BLaER1 (cell line): ENCODE measurements around the gene P2RX2.

Experiments
- H3K27ac ChIP-seq: shearing (Covaris generic); formaldehyde crosslinking; 2 replicates; pipeline ENCODE4 v1.8.1; 2022
- H3K27me3 ChIP-seq: shearing (Covaris generic); formaldehyde crosslinking; 2 replicates; pipeline ENCODE4 v1.8.1; 2022
- H3K36me3 ChIP-seq: shearing (Covaris generic); formaldehyde crosslinking; 2 replicates; pipeline ENCODE4 v1.8.1; 2022
- H3K4me1 ChIP-seq: shearing (Covaris generic); formaldehyde crosslinking; 2 replicates; pipeline ENCODE4 v1.8.1; 2022
- H3K4me2 ChIP-seq: shearing (Covaris generic); formaldehyde crosslinking; 2 replicates; pipeline ENCODE4 v1.8.1; 2022
- H3K4me3 ChIP-seq: shearing (Covaris generic); formaldehyde crosslinking; 2 replicates; pipeline ENCODE4 v1.8.1; 2022
- H3K9ac ChIP-seq: shearing (Covaris generic); formaldehyde crosslinking; 2 replicates; pipeline ENCODE4 v1.8.1; 2022
- H3K9me3 ChIP-seq: shearing (Covaris generic); formaldehyde crosslinking; 2 replicates; pipeline ENCODE4 v1.8.1; 2022
- H4K20me1 ChIP-seq: shearing (Covaris generic); formaldehyde crosslinking; 2 replicates; pipeline ENCODE4 v1.8.1; 2022
- Cebpa-rat ChIP-seq: shearing (Covaris generic); IDR thresholded peaks from 2 replicates; pipeline ENCODE4 v1.8.1; 2022

P2RX2 gene

GRCh38 chr12:132617822-132618682, 524 bp upstream of the P2RX2 start:
- no peak for TF ChIP-seq Cebpa-rat
- peaks cover 4% of the 10 kb centered on the region; the same call in 1 of the 2 replicates for H3K4me1 ChIP-seq
- H3K36me3 ChIP-seq, result peaks cover 8% of the 10 kb centered on the region
- no peak overlapping the region for H3K27ac ChIP-seq
- H3K4me3 ChIP-seq, result no peak overlapping the region
- no peak overlapping the region for H3K4me2 ChIP-seq
- peaks cover 58% of the 10 kb centered on the region for H3K27me3 ChIP-seq
- peaks cover 26% of the 10 kb centered on the region for H4K20me1 ChIP-seq
- H3K9me3 ChIP-seq, result peaks cover 34% of the 10 kb centered on the region
- H3K9ac ChIP-seq, result no peak overlapping the region

GRCh38 chr12:132619071-132619385, 452 bp downstream of the P2RX2 start:
- H3K36me3 ChIP-seq, result peaks cover 18% of the 10 kb centered on the region
- peaks cover 36% of the 10 kb centered on the region for H4K20me1 ChIP-seq
- H3K4me3 ChIP-seq, result no peak overlapping the region
- H3K9me3 ChIP-seq, result peaks cover 34% of the 10 kb centered on the region
- no peak overlapping the region for H3K4me2 ChIP-seq
- TF ChIP-seq Cebpa-rat, result no peak
- H3K27ac ChIP-seq, result no peak overlapping the region
- peaks cover 4% of the 10 kb centered on the region; the same call in 1 of the 2 replicates for H3K4me1 ChIP-seq
- H3K27me3 ChIP-seq, result peaks cover 58% of the 10 kb centered on the region
- no peak overlapping the region for H3K9ac ChIP-seq

DNA sequence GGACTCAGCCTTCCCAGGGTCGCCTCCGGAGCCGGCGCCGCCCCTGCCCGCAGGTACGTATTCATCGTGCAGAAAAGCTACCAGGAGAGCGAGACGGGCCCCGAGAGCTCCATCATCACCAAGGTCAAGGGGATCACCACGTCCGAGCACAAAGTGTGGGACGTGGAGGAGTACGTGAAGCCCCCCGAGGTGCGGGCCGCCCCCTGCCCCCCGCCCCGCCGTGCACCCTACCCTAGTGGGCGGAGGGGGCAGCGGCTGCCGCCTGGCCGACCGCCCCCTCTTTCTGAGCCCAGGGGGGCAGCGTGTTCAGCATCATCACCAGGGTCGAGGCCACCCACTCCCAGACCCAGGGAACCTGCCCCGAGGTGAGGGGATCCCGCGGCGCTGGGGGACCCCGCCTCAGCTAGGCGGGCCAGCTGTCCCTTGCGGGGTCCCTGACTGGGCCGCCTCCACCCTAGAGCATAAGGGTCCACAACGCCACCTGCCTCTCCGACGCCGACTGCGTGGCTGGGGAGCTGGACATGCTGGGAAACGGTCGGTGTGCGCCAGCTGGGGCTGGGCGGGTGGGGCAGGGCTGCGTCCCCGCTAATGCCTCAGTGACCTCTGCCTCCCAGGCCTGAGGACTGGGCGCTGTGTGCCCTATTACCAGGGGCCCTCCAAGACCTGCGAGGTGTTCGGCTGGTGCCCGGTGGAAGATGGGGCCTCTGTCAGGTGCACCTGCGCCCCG, 973 bp downstream of the P2RX2 start:
- peaks cover 58% of the 10 kb centered on the region for H3K27me3 ChIP-seq
- no peak for TF ChIP-seq Cebpa-rat
- peaks cover 41% of the 10 kb centered on the region for H4K20me1 ChIP-seq
- peaks cover 34% of the 10 kb centered on the region for H3K9me3 ChIP-seq
- peaks cover 3% of the 10 kb centered on the region; the same call in 1 of the 2 replicates for H3K4me1 ChIP-seq
- H3K36me3 ChIP-seq, result peaks cover 23% of the 10 kb centered on the region
- H3K27ac ChIP-seq, result no peak overlapping the region
- H3K4me2 ChIP-seq, result no peak overlapping the region
- no peak overlapping the region for H3K9ac ChIP-seq
- H3K4me3 ChIP-seq, result no peak overlapping the region

GRCh38 chr12:132620113-132620898, 1.7 kb downstream of the P2RX2 start:
- Histone ChIP-seq H3K27me3 (peaks cover 58% of the 10 kb centered on the region), H3K36me3 (peaks cover 30% of the 10 kb centered on the region), H3K4me1 (no peaks in the 10 kb centered on the region), H4K20me1 (peaks cover 49% of the 10 kb centered on the region), H3K4me2 (no peak overlapping the region), H3K9ac (no peak overlapping the region), H3K4me3 (no peak overlapping the region), H3K9me3 (peaks cover 34% of the 10 kb centered on the region), H3K27ac (no peak overlapping the region)
- TF ChIP-seq Cebpa-rat, result no peak

GRCh38 chr12:132620899-132621656, 2.5 kb downstream of the P2RX2 start:
- Histone ChIP-seq H3K4me1 (no peaks in the 10 kb centered on the region), H3K9me3 (peaks cover 27% of the 10 kb centered on the region), H3K9ac (no peak overlapping the region), H3K36me3 (peaks cover 38% of the 10 kb centered on the region), H3K4me2 (no peak overlapping the region), H3K27ac (no peak overlapping the region), H3K4me3 (no peak overlapping the region), H4K20me1 (peaks cover 56% of the 10 kb centered on the region), H3K27me3 (peaks cover 51% of the 10 kb centered on the region)
- TF ChIP-seq Cebpa-rat, result no peak

DNA sequence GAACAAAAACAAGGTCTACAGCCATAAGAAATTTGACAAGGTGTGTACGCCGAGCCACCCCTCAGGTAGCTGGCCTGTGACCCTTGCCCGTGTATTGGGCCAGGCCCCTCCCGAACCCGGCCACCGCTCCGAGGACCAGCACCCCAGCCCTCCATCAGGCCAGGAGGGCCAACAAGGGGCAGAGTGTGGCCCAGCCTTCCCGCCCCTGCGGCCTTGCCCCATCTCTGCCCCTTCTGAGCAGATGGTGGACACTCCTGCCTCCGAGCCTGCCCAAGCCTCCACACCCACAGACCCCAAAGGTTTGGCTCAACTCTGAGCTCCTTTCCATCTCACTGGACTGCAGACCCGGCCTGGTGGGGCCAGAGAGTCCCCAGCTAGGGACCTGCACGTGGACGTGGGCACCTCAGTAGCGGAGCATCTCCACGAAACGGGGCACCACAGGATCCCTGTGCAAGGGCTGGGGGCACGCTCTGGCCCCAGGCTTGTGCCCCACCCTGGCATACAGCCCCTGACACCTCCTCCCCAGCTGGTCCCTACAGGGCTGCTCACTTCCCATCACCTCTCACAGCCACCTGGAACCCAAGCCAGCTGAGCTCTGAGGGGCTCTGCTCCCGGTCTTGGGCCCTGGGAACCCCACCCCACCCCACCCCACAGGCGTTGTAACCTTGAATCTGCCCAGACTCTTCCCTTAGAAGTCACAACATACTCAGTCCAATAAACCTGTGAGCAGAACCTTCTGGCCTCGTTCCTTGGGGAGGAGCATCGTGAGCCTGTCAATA, 3.3 kb downstream of the P2RX2 start:
- Histone ChIP-seq H3K27me3 (peaks cover 43% of the 10 kb centered on the region), H3K36me3 (peaks cover 45% of the 10 kb centered on the region), H3K4me1 (no peaks in the 10 kb centered on the region), H3K27ac (no peak overlapping the region), H3K4me2 (no peak overlapping the region), H3K4me3 (no peak overlapping the region), H3K9ac (no peak overlapping the region), H4K20me1 (peaks cover 61% of the 10 kb centered on the region), H3K9me3 (peaks cover 20% of the 10 kb centered on the region)
- no peak for TF ChIP-seq Cebpa-rat

DNA sequence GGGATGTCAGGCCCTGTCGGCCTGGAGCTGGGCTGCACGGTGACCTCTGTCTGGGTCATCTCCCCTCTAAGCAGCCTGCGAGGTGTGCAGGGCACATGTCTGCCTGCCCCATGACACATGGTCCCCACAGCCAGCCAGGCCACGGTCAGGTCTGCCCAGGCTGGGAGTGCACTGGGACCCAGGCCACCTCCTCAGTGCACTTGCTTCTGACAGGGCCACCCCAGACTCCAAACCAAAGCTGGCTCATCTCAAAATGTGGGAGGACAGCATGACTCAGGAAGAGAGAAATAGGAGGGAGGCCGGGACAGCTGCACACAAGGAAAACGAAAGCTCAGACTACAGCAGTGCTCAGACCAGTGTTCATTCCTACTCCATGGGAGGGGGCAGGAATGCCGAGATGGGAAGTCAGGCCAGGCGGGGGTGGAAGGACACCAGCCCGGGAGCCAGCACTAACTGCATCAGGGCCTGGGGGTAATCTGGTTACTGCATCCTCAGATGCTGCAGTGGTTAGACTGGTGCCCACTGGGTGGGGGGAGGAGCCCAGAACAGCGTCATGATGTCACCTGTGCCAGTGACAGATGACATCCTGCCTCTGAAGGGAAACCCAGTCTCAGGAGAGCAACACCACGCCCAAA, 4.0 kb downstream of the P2RX2 start:
- Histone ChIP-seq H3K4me1 (no peaks in the 10 kb centered on the region), H3K4me2 (no peak overlapping the region), H3K9me3 (peaks cover 13% of the 10 kb centered on the region), H3K36me3 (peaks cover 52% of the 10 kb centered on the region), H3K27ac (no peak overlapping the region), H3K27me3 (peaks cover 36% of the 10 kb centered on the region), H4K20me1 (peaks cover 67% of the 10 kb centered on the region), H3K9ac (no peak overlapping the region), H3K4me3 (no peak overlapping the region)
- no peak for TF ChIP-seq Cebpa-rat

- Histone ChIP-seq H3K4me2 (no peak overlapping the region), H3K9me3 (peaks cover 5% of the 10 kb centered on the region), H3K9ac (no peak overlapping the region), H3K27me3 (peaks cover 29% of the 10 kb centered on the region), H3K4me3 (no peak overlapping the region), H3K36me3 (peaks cover 59% of the 10 kb centered on the region), H3K27ac (no peak overlapping the region), H3K4me1 (no peaks in the 10 kb centered on the region), H4K20me1 (peaks cover 67% of the 10 kb centered on the region)
- no peak for TF ChIP-seq Cebpa-rat
Observed at GRCh38 chr12:132623072-132623869, 4.7 kb downstream of the P2RX2 start.
